Pons (tissue), 1 donor: ENCODE measurements around the gene CD2BP2.
A peak's percentile ranks its signal among the peaks of the same experiment; 100 is the strongest.

Experiments
- DNase-seq: peaks from one replicate; pipeline ENCODE4 v3.0.0-alpha.2; 2016; ENCODE audit warnings: low spot score

Gene CD2BP2

GRCh38 chr16:30378236-30379157, 23.4 kb upstream of the CD2BP2 start:
- peak; percentile 98 for DNase-seq

- peak; percentile 92 for DNase-seq
Measured at GRCh38 chr16:30377812-30378235, 22.7 kb upstream of the CD2BP2 start.

- DNase-seq, result peak; percentile 58
Measured at GRCh38 chr16:30377050-30377811, 22.1 kb upstream of the CD2BP2 start.

- DNase-seq, result no peak
Measured at GRCh38 chr16:30376461-30376902, 21.4 kb upstream of the CD2BP2 start.

GRCh38 chr16:30375864-30376263, 20.8 kb upstream of the CD2BP2 start:
- DNase-seq, result no peak

GRCh38 chr16:30374538-30374937, 19.4 kb upstream of the CD2BP2 start, which contains the start of gene MYL11:
Gene MYL11 (plus strand): TSS chr16:30374802. CDS start chr16:30374858, 56 bp downstream.
- DNase-seq, result no peak

- no peak for DNase-seq
Measured at GRCh38 chr16:30372725-30373124, 17.6 kb upstream of the CD2BP2 start.

GRCh38 chr16:30372038-30372712, 17.1 kb upstream of the CD2BP2 start:
- no peak for DNase-seq

GRCh38 chr16:30371248-30371816, 16.2 kb upstream of the CD2BP2 start:
- DNase-seq, result no peak

- peak; percentile 100 for DNase-seq
Measured at GRCh38 chr16:30370456-30371247, 15.5 kb upstream of the CD2BP2 start, which contains the start of gene TBC1D10B. Gene TBC1D10B (minus strand): TSS chr16:30370494. CDS start chr16:30370183, 311 bp downstream.

GRCh38 chr16:30369938-30370455, 14.9 kb upstream of the CD2BP2 start:
- DNase-seq, result no peak

- DNase-seq, result no peak
Measured at GRCh38 chr16:30369091-30369937, 14.2 kb upstream of the CD2BP2 start.

- DNase-seq, result no peak
Measured at GRCh38 chr16:30368792-30369090, 13.6 kb upstream of the CD2BP2 start.

- DNase-seq, result no peak
Measured at GRCh38 chr16:30368122-30368791, 13.1 kb upstream of the CD2BP2 start.

GRCh38 chr16:30367349-30368009, 12.4 kb upstream of the CD2BP2 start:
- no peak for DNase-seq

- no peak for DNase-seq
Measured at GRCh38 chr16:30366511-30366910, 11.4 kb upstream of the CD2BP2 start.

- DNase-seq, result no peak
Measured at GRCh38 chr16:30365200-30365599, 10.1 kb upstream of the CD2BP2 start.

GRCh38 chr16:30361180-30361579, 6.1 kb upstream of the CD2BP2 start:
- DNase-seq, result no peak

- DNase-seq, result no peak
Measured at GRCh38 chr16:30359871-30360170, 4.7 kb upstream of the CD2BP2 start.
